Parathyroid adenoma (tissue), 2 donors: ENCODE measurements around the gene TRIM41.

Experiments
- H2AFZ ChIP-seq: fragments of 300-600 bp; sonication (generic); one replicate; pipeline ENCODE4 v1.7.0; 2017; ENCODE audit warnings: antibody characterized with exemption, mild to moderate bottlenecking
- H3K27ac ChIP-seq: fragments of 300-600 bp; sonication (generic); one replicate; pipeline ENCODE4 v1.7.0; 2017
- H3K27me3 ChIP-seq: fragments of 300-600 bp; sonication (generic); one replicate; pipeline ENCODE4 v1.7.0; 2017; ENCODE audit warnings: low read length; ENCODE audit not compliant: control insufficient read depth, insufficient read depth
- H3K36me3 ChIP-seq: fragments of 300-600 bp; sonication (generic); one replicate; pipeline ENCODE4 v1.7.0; 2017; ENCODE audit warnings: low read length; ENCODE audit not compliant: control insufficient read depth, insufficient read depth
- H3K4me1 ChIP-seq: fragments of 300-600 bp; sonication (generic); one replicate; pipeline ENCODE4 v1.7.0; 2017; ENCODE audit warnings: control low read depth
- H3K4me2 ChIP-seq: fragments of 300-600 bp; sonication (generic); one replicate; pipeline ENCODE4 v1.7.0; 2017; ENCODE audit warnings: low read length
- H3K4me3 ChIP-seq: fragments of 300-600 bp; sonication (generic); one replicate; pipeline ENCODE4 v1.7.0; 2017; ENCODE audit warnings: low read depth, low read length
- H3K79me2 ChIP-seq: fragments of 300-600 bp; sonication (generic); one replicate; pipeline ENCODE4 v1.7.0; 2017; ENCODE audit warnings: control low read depth
- H3K9ac ChIP-seq: fragments of 300-600 bp; sonication (generic); one replicate; pipeline ENCODE4 v1.7.0; 2017; ENCODE audit warnings: mild to moderate bottlenecking
- H3K9me3 ChIP-seq: fragments of 300-600 bp; sonication (generic); one replicate; pipeline ENCODE4 v1.7.0; 2017; ENCODE audit warnings: low read length; ENCODE audit not compliant: control insufficient read depth
- TF ChIP-seq, protein P1 (sequence below): fragments of 300-600 bp; sonication (generic); IDR thresholded peaks from one replicate; pipeline ENCODE4 v1.7.0; 2017; ENCODE audit warnings: antibody characterized with exemption, mild to moderate bottlenecking
- donor health status: primary hyperparathyroidism.

Gene TRIM41

DNA sequence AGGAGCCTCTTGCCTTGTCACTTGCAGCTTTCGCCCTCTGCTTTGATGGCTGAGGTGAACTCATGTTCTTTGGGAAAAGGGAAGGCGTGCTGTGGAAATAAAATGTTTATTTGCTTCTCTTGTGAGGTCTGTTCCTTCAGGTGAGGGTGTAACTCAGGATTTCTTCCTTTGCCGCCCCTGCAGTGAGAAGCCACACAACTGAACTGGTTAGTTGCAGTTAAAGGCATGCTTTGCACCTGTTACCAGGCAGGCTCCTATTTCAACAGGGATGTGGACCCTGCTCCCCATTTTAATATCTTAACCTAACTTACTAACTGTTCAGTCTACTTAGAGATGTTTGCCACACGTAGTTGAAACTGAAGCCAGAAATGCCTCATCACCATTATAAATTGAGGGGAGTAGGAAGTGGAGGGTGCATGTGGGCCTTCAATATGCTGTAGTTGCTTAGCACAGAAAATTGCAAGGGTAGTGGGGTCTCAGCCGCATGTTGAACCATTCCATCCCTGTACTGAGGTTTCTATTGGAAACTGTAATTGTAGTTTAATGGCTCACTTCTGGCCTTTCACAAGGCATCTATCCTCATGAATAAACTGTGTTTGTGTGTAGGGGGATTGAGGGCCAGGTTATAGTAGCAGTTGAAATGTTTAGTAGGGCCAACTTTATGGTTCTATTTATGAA lies 12.7 kb downstream of the TRIM41 start:
- H3K9ac ChIP-seq, result no peak overlapping the region
- peaks cover 15% of the 10 kb centered on the region for H3K79me2 ChIP-seq
- TF ChIP-seq, protein P1, sequence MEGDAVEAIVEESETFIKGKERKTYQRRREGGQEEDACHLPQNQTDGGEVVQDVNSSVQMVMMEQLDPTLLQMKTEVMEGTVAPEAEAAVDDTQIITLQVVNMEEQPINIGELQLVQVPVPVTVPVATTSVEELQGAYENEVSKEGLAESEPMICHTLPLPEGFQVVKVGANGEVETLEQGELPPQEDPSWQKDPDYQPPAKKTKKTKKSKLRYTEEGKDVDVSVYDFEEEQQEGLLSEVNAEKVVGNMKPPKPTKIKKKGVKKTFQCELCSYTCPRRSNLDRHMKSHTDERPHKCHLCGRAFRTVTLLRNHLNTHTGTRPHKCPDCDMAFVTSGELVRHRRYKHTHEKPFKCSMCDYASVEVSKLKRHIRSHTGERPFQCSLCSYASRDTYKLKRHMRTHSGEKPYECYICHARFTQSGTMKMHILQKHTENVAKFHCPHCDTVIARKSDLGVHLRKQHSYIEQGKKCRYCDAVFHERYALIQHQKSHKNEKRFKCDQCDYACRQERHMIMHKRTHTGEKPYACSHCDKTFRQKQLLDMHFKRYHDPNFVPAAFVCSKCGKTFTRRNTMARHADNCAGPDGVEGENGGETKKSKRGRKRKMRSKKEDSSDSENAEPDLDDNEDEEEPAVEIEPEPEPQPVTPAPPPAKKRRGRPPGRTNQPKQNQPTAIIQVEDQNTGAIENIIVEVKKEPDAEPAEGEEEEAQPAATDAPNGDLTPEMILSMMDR, result no peak
- H3K27me3 ChIP-seq, result no peaks in the 10 kb centered on the region
- peaks cover 8% of the 10 kb centered on the region for H3K4me1 ChIP-seq
- H3K9me3 ChIP-seq, result no peaks in the 10 kb centered on the region
- peak overlapping the region; percentile 74 for H3K27ac ChIP-seq
- H3K36me3 ChIP-seq, result no peaks in the 10 kb centered on the region
- no peak overlapping the region for H3K4me2 ChIP-seq
- no peak overlapping the region for H2AFZ ChIP-seq
- no peak overlapping the region for H3K4me3 ChIP-seq

DNA sequence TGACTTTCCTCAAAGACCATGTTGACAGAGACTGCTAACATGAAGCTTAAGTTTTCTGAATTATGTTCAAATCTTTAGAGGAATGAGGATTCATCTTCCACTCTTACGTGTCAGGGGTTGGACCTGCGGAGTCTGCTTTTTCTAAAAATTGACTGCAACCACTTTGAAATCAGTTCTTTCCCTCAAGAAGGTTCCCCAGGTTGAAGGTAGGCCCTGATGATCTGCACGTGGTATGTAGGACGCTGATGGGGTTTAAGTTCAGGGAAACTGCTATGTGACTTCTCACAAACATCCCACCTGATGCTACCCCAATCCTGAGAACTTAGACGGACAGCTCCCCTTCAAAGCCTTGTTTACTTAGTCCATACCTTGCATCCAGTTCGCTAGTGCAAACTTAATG lies 13.4 kb downstream of the TRIM41 start:
- H3K27ac ChIP-seq, result no peak overlapping the region
- no peak overlapping the region for H3K9ac ChIP-seq
- no peaks in the 10 kb centered on the region for H3K36me3 ChIP-seq
- peaks cover 8% of the 10 kb centered on the region for H3K4me1 ChIP-seq
- no peaks in the 10 kb centered on the region for H3K27me3 ChIP-seq
- peaks cover 20% of the 10 kb centered on the region for H3K79me2 ChIP-seq
- H3K4me3 ChIP-seq, result no peak overlapping the region
- H3K4me2 ChIP-seq, result no peak overlapping the region
- TF ChIP-seq, protein P1, result no peak
- no peak overlapping the region for H2AFZ ChIP-seq
- no peaks in the 10 kb centered on the region for H3K9me3 ChIP-seq

DNA sequence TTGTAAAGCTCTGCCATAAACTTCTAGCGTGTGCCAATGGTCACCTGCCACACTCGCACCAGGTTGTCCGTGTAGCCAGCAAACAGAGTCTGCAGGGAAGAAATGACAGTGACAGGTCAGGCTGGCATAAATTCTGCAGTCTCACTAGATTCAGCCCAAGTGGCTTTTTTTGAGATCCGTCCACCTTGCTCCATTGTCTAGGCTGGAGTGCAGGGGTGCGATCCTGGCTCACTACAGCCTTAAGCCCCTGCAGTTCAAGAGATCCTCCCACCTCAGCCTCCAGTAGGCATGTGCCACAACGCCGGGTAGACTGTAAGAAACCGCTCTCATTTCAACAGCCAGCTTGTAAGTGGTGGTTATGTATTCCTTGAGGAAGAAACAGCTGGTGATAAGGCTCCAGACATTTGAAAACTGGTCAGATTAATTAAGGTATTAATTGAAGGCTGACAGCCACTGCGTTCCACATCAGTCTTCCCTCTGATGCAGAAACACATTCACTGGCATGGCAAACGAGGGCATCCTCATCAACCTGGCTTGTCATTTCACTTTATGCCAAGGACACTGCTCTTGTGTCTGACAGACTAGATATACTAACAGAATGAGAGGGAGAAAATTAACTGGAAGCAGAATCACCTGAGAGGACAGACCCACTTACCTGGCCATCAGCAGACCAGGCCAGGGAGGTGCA lies 14.0 kb downstream of the TRIM41 start:
- Histone ChIP-seq H3K4me2 (no peak overlapping the region), H3K27ac (no peak overlapping the region), H2AFZ (no peak overlapping the region), H3K79me2 (peaks cover 26% of the 10 kb centered on the region), H3K27me3 (no peaks in the 10 kb centered on the region), H3K4me3 (no peak overlapping the region), H3K36me3 (no peaks in the 10 kb centered on the region), H3K9me3 (no peaks in the 10 kb centered on the region), H3K9ac (no peak overlapping the region), H3K4me1 (peaks cover 13% of the 10 kb centered on the region)
- TF ChIP-seq, protein P1, result no peak

DNA sequence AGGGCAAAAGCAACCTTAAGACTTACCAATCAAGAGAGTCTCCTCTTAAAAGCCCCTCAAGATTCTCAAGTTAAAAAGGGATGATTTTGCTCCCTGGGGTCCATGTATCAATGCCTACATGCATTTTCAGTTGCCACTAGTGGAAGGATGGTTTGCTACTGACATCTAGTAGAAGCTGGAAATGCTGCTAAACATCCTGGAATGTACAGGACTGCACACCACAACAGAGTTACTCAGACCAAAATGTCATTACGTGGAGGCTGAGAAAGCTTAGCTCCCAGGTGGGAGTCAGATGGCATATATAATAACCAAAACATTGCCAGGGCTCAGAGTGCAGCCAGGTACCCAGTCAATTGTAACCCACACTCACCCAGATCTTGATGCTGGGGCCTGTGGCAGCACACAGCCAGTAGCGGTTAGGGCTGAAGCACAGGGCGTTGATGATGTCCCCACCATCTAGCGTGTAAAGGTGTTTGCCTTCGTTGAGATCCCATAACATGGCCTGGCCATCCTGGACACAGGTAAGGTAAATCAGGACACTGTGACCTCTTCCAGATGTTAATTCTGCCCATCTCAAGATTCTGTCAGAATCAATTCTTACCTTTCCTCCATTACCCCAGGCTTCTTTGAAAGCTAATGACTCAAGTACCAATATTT lies 14.8 kb downstream of the TRIM41 start:
- Histone ChIP-seq H3K36me3 (no peaks in the 10 kb centered on the region), H3K9me3 (no peaks in the 10 kb centered on the region), H3K4me2 (no peak overlapping the region), H2AFZ (no peak overlapping the region), H3K9ac (no peak overlapping the region), H3K79me2 (peaks cover 34% of the 10 kb centered on the region), H3K27ac (no peak overlapping the region), H3K27me3 (no peaks in the 10 kb centered on the region), H3K4me3 (no peak overlapping the region), H3K4me1 (peaks cover 15% of the 10 kb centered on the region)
- TF ChIP-seq, protein P1, result no peak
